GM23248 (cell line): Measurements from ENCODE around the gene PPP6R2.

ENCODE experiments used
- EZH2 ChIP-seq: fragments of 200-600 bp; sonication (generic); IDR thresholded peaks from 2 replicates; pipeline ENCODE4 v1.6.1; 2018; ENCODE audit warnings: antibody characterized with exemption, mild to moderate bottlenecking; ENCODE audit not compliant: insufficient read depth, poor library complexity, severe bottlenecking
- EZH2phosphoT487 ChIP-seq: fragments of 200-600 bp; sonication (generic); IDR thresholded peaks from 2 replicates; pipeline ENCODE4 v1.6.1; 2018; ENCODE audit warnings: antibody characterized with exemption, moderate library complexity, mild to moderate bottlenecking, low read depth; ENCODE audit not compliant: insufficient read depth

DNA sequence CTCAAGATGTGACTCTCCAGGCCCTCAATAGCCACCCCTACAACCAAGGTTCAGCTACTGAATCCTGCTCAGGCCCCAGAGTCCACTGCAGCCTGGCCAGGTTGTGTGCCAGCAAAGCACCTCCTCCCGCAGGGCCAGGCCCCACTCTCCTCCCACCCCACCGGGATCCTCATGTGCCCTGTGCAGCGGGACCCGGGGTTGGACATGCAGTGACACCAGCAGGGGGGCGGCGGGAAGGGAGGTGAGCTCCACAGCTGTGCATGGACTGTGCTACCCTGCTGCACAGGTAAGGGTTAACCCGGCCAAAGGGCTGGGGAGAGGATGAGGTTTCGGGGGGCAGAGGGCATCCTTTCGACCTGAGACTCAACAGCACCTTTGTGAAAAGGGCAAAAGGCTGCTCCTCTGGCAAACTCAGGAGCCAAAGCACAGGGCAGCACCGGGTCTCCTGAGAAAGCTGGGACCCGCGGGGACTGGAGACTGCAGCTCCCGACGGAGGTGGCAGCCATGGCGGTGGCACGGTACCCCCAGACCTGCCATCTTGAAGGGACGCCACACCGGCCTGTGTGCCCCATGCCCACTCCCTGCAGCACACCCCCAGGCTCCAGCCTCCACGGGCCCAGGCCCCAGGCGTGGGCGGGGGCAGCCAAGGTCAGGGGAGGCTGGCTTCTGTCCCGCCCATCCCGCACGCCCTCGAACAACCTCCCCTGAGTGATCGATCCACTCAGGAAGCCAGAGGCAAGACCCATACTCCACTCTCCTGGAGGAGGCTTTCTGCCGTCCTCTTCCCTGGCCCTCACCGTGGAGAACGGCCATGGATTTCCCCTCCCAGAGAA, 46.3 kb upstream of the PPP6R2 start:
- no peak for TF ChIP-seq EZH2
- TF ChIP-seq EZH2phosphoT487 = no peak
